Liver (tissue), 3 donors: ENCODE results near the gene KCNMB1.

ENCODE experiments used
- CTCF ChIP-seq: fragments of 150-350 bp; IDR thresholded peaks from 2 replicates; pipeline ENCODE4 v1.5.1; 2017; ENCODE audit warnings: improper control_type of control experiment, low read depth, low read length; ENCODE audit not compliant: missing input control
- JUND ChIP-seq, 2 donors: IDR thresholded peaks; 2 replicates each; pipeline ENCODE4 v1.6.1; 2016; ENCODE audit warnings: antibody characterized with exemption in 2 of 2
- SP1 ChIP-seq: IDR thresholded peaks from 2 replicates; pipeline ENCODE4 v1.6.1; 2018; ENCODE audit warnings: antibody characterized with exemption, mild to moderate bottlenecking
- TAF1 ChIP-seq: conservative IDR thresholded peaks from 2 replicates; pipeline ENCODE4 v1.6.1; 2016; ENCODE audit warnings: antibody characterized with exemption, mild to moderate bottlenecking
- TF ChIP-seq, protein P1 (sequence below): IDR thresholded peaks from 2 replicates; pipeline ENCODE4 v1.6.1; 2016; ENCODE audit warnings: antibody characterized with exemption
- TF ChIP-seq, protein P2 (sequence below): IDR thresholded peaks from 2 replicates; pipeline ENCODE4 v1.6.1; 2016; ENCODE audit warnings: antibody characterized with exemption, mild to moderate bottlenecking
- TF ChIP-seq, protein P3 (sequence below): IDR thresholded peaks from 2 replicates; pipeline ENCODE4 v1.6.1; 2016; ENCODE audit warnings: antibody characterized with exemption
- donor health status: healthy.
- donor health status: healthy.

DNA sequence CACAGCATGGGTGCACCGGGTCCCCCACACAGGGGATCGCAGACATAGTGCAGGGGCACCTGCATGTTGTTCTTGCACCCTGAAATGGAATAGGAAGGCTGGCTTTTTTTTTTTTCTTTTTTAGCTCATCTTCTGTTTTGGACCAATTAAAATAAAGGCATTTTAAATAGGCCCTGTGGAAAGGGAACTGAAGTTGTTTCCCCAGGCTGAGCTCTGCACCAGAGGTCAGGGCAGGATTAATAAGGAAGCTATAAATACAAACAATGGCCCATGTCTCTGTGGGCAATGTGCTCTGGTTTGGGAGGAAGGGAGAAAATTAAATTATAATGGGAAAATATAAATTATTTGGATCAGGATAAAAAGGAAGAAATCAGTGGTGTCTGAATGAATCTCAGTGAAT is 21.2 kb upstream of the KCNMB1 start:
- no peak for TF ChIP-seq CTCF
- TF ChIP-seq SP1, result no peak
- TF ChIP-seq TAF1, result no peak
- TF ChIP-seq JUND (IDR thresholded peaks at IDR 0.05), result no peak
- TF ChIP-seq, protein P1, sequence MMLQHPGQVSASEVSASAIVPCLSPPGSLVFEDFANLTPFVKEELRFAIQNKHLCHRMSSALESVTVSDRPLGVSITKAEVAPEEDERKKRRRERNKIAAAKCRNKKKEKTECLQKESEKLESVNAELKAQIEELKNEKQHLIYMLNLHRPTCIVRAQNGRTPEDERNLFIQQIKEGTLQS, result no peak
- TF ChIP-seq, protein P2, sequence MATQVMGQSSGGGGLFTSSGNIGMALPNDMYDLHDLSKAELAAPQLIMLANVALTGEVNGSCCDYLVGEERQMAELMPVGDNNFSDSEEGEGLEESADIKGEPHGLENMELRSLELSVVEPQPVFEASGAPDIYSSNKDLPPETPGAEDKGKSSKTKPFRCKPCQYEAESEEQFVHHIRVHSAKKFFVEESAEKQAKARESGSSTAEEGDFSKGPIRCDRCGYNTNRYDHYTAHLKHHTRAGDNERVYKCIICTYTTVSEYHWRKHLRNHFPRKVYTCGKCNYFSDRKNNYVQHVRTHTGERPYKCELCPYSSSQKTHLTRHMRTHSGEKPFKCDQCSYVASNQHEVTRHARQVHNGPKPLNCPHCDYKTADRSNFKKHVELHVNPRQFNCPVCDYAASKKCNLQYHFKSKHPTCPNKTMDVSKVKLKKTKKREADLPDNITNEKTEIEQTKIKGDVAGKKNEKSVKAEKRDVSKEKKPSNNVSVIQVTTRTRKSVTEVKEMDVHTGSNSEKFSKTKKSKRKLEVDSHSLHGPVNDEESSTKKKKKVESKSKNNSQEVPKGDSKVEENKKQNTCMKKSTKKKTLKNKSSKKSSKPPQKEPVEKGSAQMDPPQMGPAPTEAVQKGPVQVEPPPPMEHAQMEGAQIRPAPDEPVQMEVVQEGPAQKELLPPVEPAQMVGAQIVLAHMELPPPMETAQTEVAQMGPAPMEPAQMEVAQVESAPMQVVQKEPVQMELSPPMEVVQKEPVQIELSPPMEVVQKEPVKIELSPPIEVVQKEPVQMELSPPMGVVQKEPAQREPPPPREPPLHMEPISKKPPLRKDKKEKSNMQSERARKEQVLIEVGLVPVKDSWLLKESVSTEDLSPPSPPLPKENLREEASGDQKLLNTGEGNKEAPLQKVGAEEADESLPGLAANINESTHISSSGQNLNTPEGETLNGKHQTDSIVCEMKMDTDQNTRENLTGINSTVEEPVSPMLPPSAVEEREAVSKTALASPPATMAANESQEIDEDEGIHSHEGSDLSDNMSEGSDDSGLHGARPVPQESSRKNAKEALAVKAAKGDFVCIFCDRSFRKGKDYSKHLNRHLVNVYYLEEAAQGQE, result no peak
- TF ChIP-seq, protein P3, sequence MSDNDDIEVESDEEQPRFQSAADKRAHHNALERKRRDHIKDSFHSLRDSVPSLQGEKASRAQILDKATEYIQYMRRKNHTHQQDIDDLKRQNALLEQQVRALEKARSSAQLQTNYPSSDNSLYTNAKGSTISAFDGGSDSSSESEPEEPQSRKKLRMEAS, result no peak
